GM12891 (cell line): ENCODE data around the gene CFAP210.
"Not testable (repeated sequence)": the region's sequence is repeated elsewhere in the genome, so short reads cannot be mapped to it uniquely, and the experiment has no call there.

Experiments
- PAX5 ChIP-seq: IDR thresholded peaks from 2 replicates; pipeline ENCODE4 v1.6.1; 2011; ENCODE audit warnings: low read length, moderate library complexity, mild to moderate bottlenecking; ENCODE audit not compliant: insufficient read depth, severe bottlenecking
- POLR2A ChIP-seq: IDR thresholded peaks from 2 replicates; pipeline ENCODE4 v1.6.1; 2011; ENCODE audit warnings: low read depth, low read length, control low read depth
- POLR2AphosphoS5 ChIP-seq: IDR thresholded peaks from 2 replicates; pipeline ENCODE4 v1.6.1; 2011; ENCODE audit warnings: low read depth, low read length, control low read depth
- POU2F2 ChIP-seq: IDR thresholded peaks from 2 replicates; pipeline ENCODE4 v1.6.1; 2011; ENCODE audit warnings: low read depth, mild to moderate bottlenecking, control low read depth, low read length, moderate library complexity
- SPI1 ChIP-seq: IDR thresholded peaks from 2 replicates; pipeline ENCODE4 v1.6.1; 2011; ENCODE audit warnings: low read depth, low read length, control low read depth
- TAF1 ChIP-seq: IDR thresholded peaks from 2 replicates; pipeline ENCODE4 v1.6.1; 2011; ENCODE audit warnings: low read depth, low read length, control low read depth

DNA sequence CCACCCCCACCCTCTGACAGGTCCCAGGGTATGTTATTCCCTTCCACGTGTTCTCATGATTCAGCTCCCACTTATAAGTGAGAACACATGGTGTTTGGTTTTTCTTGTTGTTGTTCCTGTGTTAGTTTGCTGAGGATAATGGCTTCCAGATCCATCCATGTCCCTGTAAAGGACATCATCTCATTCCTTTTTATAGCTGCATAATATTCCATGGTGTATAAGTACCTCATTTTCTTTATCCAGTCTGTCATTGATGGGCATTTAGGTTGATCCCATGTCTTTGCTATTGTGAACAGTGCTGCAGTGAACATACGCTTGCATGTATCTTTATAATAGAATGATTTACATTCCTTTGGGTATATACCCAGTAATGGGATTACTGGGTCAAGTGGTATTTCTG is 5.0 kb upstream of the CFAP210 start:
- not testable (repeated sequence) for TF ChIP-seq POLR2AphosphoS5, TAF1, POLR2A, POU2F2, PAX5, SPI1
